ENCODE data around the gene QRSL1. TPM values are rescaled to one million over a fixed set of nuclear protein-coding genes. Genes with fewer than 3 reads are reported as not detected.

The QRSL1 gene
- total RNA-seq: 1 to 10 TPM; 7.4 to 9.6 TPM
- 1 to 10 TPM; 5.9 to 6.5 TPM for polyA plus RNA-seq

DNA sequence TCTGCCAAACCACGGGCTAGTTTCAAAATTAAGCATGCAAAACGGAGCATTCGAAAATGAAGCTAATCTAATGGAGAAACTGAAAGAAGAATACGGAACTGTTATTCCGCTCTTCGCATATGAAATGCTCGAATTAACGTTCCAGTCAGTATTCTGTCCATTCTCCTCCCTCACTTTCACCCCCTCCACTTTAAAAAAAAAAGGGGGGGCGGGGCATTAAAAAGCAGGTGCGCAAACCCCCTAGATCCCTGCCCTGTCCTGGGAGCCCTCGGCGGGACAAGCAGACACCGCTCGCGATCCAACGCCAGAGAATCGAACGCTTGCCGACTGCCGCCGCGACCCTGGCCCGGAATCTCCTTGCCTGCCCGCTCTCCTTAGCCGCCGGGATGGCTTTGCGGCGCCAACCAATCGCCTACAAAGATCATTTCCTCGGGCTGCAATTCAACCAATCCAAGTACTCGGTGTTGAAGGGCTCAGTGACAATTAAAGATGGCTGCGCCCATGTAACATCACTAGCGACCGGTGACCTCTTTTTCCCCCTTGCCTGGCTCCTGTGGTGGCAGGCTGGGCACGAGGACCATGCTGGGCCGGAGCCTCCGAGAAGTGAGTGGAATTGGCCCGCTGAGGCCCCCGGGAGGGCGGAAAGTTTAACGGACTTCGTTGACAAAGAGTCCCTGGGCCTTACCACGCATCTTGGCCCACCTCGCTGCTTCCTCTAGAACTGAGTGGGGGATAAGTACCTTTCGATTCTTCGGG, at the start of gene QRSL1, which contains the start of gene RTN4IP1:
Gene QRSL1, plus strand, starts transcription at position 476 of the 756 bp plus-strand sequence. Its CDS starts 104 bp downstream, at position 580.
Gene RTN4IP1, minus strand, starts transcription at position 396 of the 756 bp plus-strand sequence. CDS start 477 bp downstream, outside the sequence.
- no peaks in the 10 kb centered on the region for H3K9me3 ChIP-seq (ENCODE audit: control insufficient read depth in 4 of 4, low read length in 3 of 4)
- H3K4me3 ChIP-seq (ENCODE audit: low read depth in 1 of 3, low read length in 3 of 3): peak within 1 kb of the TSS; percentile 62 to 96 (median 71)
- no peaks in the 10 kb centered on the region for H3K36me3 ChIP-seq (ENCODE audit: control insufficient read depth in 4 of 4, insufficient read depth in 3 of 4, low read depth in 1 of 4, low read length in 3 of 4)
- peak within 1 kb of the TSS; percentile 89 to 91 for H3K9ac ChIP-seq (ENCODE audit: low read depth in 1 of 2, low read length in 2 of 2)
- H3K27me3 ChIP-seq (ENCODE audit: control insufficient read depth in 4 of 4, insufficient read depth in 4 of 4, low read length in 3 of 4): no peaks in the 10 kb centered on the region
- peak within 1 kb of the TSS; percentile 69 to 78 for H3K27ac ChIP-seq (ENCODE audit: low read depth in 1 of 2, low read length in 2 of 2)
- peak; percentile 85 for DNase-seq (ENCODE audit: low spot score)
- under 1% methylated on average over 46 of the region's 46 CpGs for WGBS
- H3K4me1 ChIP-seq (ENCODE audit: control insufficient read depth in 4 of 4, insufficient read depth in 4 of 4, low read length in 3 of 4): peaks cover 4 to 13% (median 11%) of the 10 kb centered on the region in 4 donors
- TF ChIP-seq FOXA1 (IDR thresholded peaks at IDR 0.05) (no peak), MAX (IDR thresholded peaks at IDR 0.05) (no peak), FOXA2 (IDR thresholded peaks at IDR 0.05) (no peak), NR2F2 (IDR thresholded peaks at IDR 0.05) (no peak), EGR1 (IDR thresholded peaks at IDR 0.05; ENCODE audit: low read depth in 2 of 2) (no peak), RXRA (IDR thresholded peaks at IDR 0.05) (peak in 1 of 2 donors; percentile 23), GABPA (IDR thresholded peaks at IDR 0.05 in 1 of 2, conservative IDR thresholded peaks at IDR 0.05 in 1 of 2) (no peak), HNF4G (IDR thresholded peaks at IDR 0.05) (no peak), ATF3 (IDR thresholded peaks at IDR 0.05) (no peak), RAD21 (IDR thresholded peaks at IDR 0.05) (no peak), TAF1 (conservative IDR thresholded peaks at IDR 0.05) (peak; percentile 81), YY1 (IDR thresholded peaks at IDR 0.05) (peak; percentile 99), SP1 (IDR thresholded peaks at IDR 0.05) (peak; percentile 96), JUND (IDR thresholded peaks at IDR 0.05) (no peak), REST (IDR thresholded peaks at IDR 0.05) (no peak), HNF4A (conservative IDR thresholded peaks at IDR 0.05) (no peak), ZBTB33 (IDR thresholded peaks at IDR 0.05) (no peak)
- TF ChIP-seq, protein P1, sequence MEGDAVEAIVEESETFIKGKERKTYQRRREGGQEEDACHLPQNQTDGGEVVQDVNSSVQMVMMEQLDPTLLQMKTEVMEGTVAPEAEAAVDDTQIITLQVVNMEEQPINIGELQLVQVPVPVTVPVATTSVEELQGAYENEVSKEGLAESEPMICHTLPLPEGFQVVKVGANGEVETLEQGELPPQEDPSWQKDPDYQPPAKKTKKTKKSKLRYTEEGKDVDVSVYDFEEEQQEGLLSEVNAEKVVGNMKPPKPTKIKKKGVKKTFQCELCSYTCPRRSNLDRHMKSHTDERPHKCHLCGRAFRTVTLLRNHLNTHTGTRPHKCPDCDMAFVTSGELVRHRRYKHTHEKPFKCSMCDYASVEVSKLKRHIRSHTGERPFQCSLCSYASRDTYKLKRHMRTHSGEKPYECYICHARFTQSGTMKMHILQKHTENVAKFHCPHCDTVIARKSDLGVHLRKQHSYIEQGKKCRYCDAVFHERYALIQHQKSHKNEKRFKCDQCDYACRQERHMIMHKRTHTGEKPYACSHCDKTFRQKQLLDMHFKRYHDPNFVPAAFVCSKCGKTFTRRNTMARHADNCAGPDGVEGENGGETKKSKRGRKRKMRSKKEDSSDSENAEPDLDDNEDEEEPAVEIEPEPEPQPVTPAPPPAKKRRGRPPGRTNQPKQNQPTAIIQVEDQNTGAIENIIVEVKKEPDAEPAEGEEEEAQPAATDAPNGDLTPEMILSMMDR (IDR thresholded peaks at IDR 0.05; ENCODE audit: low read depth, low read length, missing input control): no peak

Data from liver (tissue), 9 donors.